HG03060 (cell line): ENCODE measurements around the gene DMRTC2.

Experiments used
- ATAC-seq: cut with Tn5 transposase; IDR thresholded peaks from one replicate; pipeline ENCODE4 v1.9.1; 2021; ENCODE audit warnings: low read depth, moderate number of reproducible peaks; ENCODE audit not compliant: unreplicated experiment

The DMRTC2 gene

DNA sequence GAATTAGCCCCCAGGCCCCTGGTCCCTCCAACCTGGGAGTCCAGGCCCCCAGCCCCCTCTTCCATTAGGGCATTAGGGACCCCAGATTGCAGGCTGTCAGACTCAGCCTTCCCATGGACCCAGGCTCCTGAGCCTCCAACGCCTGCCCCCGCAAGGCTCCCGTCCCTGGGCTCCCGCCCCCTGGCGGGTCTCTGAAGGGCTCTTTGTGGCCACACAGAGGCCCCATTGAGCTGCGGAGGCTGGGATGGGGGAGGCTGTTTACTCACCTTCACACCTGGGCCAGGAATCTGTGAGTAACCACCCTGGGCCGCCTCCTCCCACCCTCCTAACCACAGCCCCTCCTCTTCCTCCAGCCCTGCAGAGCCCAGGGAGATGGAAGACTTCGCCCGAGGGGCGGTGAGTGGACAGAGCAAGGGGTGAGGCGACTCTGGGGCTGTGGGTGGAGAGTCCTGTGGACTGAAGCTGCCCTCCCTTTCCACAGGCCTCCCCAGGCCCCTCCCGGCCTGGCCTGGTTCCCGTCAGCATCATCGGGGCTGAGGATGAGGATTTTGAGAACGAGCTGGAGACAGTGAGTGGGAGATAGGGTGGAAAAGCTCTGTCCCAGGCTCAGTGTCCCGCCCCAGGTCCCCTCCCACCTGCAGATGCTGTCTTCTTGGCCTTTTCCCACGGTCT lies 43.0 kb downstream of the DMRTC2 start:
- ATAC-seq = no peak

DNA sequence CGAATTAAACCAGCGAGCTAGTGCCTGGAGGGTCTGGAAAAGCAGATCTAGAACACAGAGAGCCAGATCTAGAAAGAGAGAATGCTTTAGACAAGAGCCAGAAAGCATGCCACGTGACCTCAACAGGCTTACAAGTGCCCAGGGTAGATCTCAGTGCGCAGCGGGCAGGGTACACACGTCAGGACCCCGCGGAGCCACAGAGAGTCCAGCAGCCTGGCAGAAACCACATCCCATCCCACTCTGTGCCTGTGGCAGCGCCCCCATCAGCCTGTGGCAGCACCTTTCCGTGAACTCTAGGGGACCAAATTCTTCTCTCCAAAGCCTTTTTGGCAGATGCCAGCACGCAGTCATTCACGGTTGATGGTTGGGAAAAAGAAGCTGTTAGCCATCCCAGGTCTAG lies 44.1 kb downstream of the DMRTC2 start:
- no peak for ATAC-seq

DNA sequence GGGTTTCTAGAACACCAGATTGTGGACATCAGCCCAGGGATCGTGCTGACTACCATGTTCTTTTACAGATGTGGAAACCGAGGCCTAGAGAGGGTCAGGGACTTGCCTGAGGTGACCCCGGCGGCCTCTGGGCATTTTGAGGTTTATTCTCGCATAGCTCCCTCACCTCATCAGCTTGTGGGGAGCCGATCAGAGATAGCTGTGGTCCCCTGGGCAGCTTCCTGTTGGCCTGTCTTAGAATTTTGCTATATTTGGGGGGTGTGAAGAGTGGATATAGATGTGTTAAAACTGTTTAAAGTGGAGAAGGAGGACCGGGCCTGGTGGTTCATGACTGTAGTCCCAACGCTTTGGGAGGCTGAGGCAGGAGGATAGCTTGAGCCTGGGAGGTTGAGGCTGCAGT lies 45.1 kb downstream of the DMRTC2 start:
- no peak for ATAC-seq

DNA sequence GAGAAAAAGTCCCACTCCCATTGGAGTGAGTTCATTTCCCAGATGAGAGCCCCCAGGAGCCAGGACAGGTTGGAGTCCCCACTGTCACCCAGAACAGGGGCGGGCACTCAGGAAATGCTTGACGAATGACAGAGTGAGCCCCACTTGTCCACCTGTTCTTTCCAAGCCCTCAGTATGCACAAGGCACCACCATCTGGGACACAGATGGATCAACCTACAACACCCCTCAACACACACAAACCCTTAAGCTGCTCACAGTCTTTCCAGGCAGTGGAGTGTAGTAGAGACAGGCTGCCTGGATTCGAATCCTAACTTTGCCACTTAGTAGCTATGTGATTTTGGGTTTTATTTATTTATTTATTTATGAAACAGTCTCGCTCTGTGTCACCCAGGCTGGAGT lies 46.1 kb downstream of the DMRTC2 start:
- ATAC-seq = no peak

DNA sequence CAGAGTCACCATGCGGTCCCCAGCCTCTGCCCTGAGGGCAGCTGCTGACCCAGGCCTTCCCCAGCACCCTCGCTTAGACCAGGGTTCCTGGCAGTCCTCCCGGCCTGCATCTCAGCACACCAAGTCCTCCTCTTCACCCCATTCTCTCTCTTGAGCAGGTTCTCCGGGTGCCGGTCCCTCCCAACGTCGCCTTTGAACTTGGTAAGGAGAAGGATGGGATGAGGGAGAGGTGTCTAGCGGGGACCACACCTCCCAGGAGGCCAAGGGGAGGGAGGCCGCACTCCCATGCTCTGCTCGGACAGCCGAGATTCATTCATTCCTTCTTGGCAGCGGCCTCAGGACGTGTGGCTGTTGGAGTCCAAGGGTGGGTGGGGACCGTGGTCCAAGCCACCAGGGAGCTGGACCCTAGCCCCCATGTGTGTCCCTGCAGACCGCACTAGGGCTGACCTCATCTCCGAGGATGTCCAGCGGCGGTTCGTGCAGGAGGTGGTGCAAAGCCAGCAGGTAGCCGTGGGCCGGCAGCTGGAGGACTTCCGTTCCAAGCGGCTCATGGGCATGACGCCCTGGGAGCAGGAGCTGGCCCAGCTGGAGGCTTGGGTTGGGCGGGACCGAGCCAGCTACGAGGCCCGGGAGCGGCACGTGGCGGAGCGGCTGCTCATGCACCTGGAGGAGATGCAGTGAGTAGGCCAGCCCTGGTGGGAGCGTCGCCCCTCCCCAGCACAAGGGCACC lies 47.5 kb downstream of the DMRTC2 start:
- no peak for ATAC-seq

DNA sequence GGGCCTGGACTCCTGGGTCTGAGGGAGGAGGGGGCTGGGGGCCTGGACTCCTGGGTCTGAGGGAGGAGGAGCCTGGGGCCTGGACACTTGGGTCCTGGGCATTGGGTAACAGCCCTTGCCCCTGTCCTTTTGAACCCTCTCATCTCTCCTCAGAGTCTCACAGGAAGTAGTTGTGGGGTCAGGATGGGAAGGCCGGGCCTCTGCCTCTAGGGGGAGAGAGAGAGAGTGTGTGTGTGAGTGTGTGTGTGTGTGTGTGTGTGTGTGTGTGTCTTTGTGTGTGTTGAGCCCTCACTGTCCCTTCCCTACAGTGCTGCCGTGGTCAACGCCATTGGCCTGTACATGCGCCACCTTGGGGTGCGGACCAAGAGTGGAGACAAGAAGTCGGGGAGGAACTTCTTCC lies 49.1 kb downstream of the DMRTC2 start:
- no peak for ATAC-seq

DNA sequence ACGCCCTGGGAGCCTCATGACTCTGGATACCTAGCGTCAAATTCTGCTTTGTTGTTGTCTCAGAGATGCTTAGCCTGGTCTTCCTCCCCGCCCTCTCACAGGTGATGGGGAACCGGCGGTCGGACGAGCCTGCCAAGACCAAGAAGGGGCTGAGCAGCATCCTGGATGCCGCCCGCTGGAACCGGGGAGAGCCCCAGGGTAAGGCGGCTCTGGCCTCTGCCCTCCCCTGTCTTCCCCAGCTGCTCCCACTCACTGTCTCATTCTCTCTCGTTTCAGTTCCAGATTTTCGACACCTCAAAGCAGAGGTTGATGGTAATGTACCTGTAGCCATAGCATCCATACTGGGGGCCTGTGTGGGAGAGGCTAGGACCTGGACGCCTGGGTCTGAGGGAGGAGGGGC lies 49.5 kb downstream of the DMRTC2 start:
- ATAC-seq = no peak

DNA sequence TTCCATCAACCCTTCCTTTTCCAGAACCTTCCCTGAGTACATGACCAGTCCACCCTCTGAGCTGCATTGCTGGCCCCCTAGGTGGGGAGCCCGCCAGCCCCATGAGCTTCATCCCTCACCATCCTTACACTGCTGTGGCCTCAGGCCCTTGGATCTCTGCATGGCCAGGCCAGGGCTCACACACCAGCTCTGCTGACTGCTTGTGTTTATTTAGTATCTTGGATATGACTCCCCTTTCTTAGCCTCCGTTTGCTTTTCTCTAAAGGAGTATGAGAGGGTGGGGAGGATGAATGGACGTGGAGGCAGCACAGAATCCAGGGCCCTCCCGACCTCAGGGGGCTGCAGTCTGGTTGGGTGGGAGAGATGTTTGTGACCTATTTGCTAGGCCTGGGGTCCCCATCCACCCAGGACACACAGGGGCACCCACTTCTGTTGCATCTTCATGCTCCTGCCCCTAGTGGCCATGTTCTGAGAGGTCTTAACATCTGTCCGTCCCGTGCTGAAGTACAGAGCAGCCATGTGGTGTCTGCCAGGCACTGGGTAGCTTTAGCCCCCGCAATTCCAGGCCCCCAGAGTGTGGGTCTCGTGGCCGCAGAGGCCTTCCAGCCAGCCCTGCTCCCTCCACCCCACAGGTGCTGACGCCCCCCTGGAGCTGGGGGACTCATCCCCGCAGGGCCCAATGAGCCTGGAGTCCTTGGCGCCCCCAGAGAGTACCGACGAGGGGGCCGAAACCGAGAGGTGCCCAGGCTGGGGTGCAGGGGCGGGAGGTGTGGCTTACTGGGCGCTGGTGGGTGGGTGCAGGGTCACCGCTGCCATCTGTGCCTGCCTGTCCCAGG lies 51.1 kb downstream of the DMRTC2 start:
- no peak for ATAC-seq

DNA sequence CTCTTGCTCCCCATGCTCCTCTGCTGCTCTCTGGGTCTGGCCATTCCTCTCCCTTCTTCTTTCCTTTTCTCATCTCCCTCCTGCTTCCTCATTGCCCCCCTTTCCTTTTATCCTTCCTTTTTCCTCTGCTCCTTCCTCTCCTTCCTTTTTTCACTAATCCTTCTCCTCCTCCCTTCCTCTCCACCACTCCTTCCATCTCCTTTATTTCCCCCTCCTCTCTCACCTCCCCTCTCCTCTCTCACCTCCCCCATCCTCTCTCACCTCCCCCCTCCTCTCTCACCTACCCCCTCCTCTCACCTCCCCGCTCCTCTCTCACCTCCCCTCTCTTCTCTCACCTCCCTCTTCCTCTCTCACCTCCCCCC lies 51.7 kb downstream of the DMRTC2 start:
- ATAC-seq = no peak

DNA sequence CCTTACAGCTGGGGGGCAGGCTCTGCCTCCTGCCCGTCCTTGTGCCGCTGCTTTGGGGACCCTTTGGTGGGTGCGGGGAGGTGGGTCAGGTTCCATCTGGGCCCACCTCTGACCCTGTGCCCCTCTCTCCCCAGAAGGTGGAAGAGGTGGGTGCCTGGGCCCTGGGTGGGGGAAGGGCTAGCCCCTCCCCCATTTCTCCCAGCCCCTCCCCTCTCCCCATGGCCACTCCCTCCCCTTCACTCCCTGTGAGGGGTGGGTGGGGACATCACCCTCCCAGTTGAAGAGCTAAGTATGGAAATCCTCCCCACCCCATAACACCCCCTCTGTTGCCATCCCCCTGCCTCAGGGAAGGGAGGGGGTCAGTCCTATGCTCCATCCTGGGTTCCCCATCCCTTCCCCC lies 52.3 kb downstream of the DMRTC2 start:
- no peak for ATAC-seq

DNA sequence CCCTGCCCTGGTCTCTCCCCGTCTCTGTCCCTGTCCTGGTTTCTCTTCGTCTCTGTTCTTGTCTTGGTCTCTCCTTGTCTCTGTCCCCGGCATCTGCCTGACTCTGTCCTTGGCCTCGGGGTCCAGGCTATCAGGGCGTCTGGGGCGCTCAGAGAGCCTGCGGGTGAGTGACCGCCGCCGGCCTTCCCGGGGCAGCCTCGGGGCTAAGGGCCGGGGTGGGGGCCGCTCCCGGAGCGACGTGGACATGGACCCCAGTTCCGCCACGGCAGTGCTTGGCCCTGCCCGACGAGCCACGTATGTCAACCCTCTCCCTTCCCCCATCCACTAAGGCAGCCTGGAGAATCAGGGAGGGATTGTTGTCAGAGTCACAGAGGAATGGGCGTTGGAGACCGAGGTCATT lies 53.0 kb downstream of the DMRTC2 start:
- no peak for ATAC-seq

DNA sequence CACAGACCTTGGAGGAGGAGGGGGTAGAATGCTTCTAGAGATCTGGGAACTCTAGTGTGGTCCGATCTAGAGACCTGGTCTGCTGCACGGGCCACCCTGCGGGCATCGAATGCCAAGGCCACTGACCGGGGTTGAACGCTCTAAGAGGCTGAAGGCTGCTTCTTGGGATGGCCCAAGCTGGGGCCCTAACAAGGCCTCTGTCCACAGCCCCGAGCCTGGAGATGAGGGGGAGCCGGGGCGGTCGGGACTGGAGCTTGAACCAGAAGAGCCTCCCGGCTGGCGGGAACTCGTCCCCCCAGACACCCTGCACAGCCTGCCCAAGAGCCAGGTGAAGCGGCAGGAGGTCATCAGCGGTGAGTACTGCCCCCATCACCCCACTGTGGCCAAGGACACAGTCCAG lies 53.4 kb downstream of the DMRTC2 start:
- ATAC-seq = no peak
